Epithelial cell of umbilical artery (primary cell): Measurements from ENCODE around the gene ASXL2. TPM values are rescaled to one million over a fixed set of nuclear protein-coding genes. Genes with fewer than 3 reads are reported as not detected.

Source experiments
- total RNA-seq: library from RNA; depleted of rRNA; stranded (reverse); fragments of >200 nt; gene quantifications from 2 replicates; pipeline ENCODE4 v1.2.3, GENCODE V29; 2014

Gene ASXL2
- total RNA-seq, result 3.9 and 5.5 TPM in 2 replicates

DNA sequence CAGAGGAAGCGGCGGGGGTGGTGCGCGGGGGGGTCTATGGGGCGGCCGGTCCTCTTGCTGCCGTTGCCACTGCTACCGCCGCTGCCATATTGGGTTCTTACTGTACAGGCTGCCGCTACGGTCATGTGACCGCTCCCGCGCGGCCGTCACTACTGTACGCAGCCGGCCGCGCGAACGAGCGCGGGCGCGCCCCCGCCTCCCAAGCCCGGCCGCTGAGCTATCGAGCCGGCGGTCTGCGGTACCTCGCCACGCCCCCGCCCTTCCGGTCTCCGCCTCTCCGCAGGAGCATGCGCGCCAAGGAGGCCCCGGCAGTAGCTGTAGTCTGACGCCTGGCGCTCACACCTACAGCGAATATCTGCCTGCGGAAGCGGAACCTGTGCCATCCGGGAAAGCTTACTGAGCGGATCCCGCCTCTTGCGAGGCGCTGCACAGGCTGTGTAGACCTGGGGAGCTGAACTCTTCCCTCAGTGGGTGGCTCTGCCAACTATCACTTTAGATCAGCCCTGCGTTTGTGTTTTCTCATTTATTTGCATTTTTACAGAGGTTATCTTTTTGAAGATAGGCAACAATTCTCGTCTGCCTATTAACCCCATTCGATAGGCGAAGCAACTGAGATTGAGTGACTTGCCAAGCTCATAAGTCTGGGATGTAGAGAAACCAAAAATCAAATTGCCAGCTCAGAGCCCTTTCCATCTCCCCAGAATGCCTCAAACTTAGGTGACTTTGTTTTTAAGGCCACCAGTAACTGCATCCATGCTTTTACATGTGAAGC is at the start of gene ASXL2:
Gene ASXL2, minus strand, starts transcription at position 127 of the 772 bp plus-strand sequence. CDS start 265 bp downstream, outside the sequence.

Other genes starting within 250 kb of the ASXL2 start
- gene DTNB, start 204.9 kb downstream of the ASXL2 start, total RNA-seq, result 5.3 and 6.8 TPM in 2 replicates
- gene KIF3C, start 104.0 kb upstream of the ASXL2 start, total RNA-seq, result 8.4 and 9.1 TPM in 2 replicates
- 80.2 and 148 TPM in 2 replicates for gene RAB10, start 155.6 kb upstream of the ASXL2 start, total RNA-seq